ENCODE data around the gene P2RY13. TPM values are rescaled to one million over a fixed set of nuclear protein-coding genes. Genes with fewer than 3 reads are reported as not detected.

P2RY13 gene
- total and polyA plus RNA-seq, 2 donors (not counting 1 experiment from before 2014, with no cell fraction given): 0.92 to 1.0 TPM

- Histone ChIP-seq H3K4me1 (ENCODE audit: control insufficient read depth in 2 of 2, insufficient read depth in 2 of 2, low read length in 2 of 2) (no peaks in the 10 kb centered on the region), H3K4me3 (ENCODE audit: control extremely low read depth in 1 of 5, extremely low read depth in 1 of 5, insufficient read depth in 1 of 5, low read depth in 2 of 5, low read length in 4 of 5) (no peak overlapping the region), H3K27me3 (replicated peaks in 1 of 4; ENCODE audit: control extremely low read depth in 1 of 4, control insufficient read depth in 3 of 4, insufficient read depth in 4 of 4, low read length in 3 of 4) (no peaks in the 10 kb centered on the region), H3K79me2 (ENCODE audit: control insufficient read depth, insufficient read depth, low read length) (no peaks in the 10 kb centered on the region), H3K9ac (ENCODE audit: low read length) (no peak overlapping the region), H2AFZ (ENCODE audit: insufficient read depth, low read depth, low read length, poor library complexity, severe bottlenecking) (no peak overlapping the region), H3K9me3 (ENCODE audit: control extremely low read depth in 1 of 3, control insufficient read depth in 2 of 3, insufficient read depth in 1 of 3, low read length in 2 of 3) (no peaks in the 10 kb centered on the region), H3K4me2 (replicated peaks; ENCODE audit: low read depth, low read length, poor library complexity, severe bottlenecking) (no peak overlapping the region), H3K27ac (ENCODE audit: low read length in 2 of 2) (no peak overlapping the region), H3K36me3 (replicated peaks in 1 of 2; ENCODE audit: control extremely low read depth in 1 of 2, control insufficient read depth in 1 of 2, extremely low read depth in 1 of 2, insufficient read depth in 2 of 2, low read length in 1 of 2) (no peaks in the 10 kb centered on the region), H4K20me1 (ENCODE audit: control insufficient read depth, insufficient read depth, low read length, poor library complexity, severe bottlenecking) (no peaks in the 10 kb centered on the region)
- ChIA-PET CTCF (interaction anchor here (1.0 kb wide), 1 partner anchor 11 kb away, joined by 3 read pairs; no protein-coding TSS in a partner anchor), POLR2A (no interaction called here)
- Mint-ChIP-seq H3K27me3 (no peaks in the 10 kb centered on the region), H3K9me3 (ENCODE audit: insufficient read depth) (no peaks in the 10 kb centered on the region), H3K4me1 (no peaks in the 10 kb centered on the region), H3K4me3 (no peak overlapping the region), H3K27ac (no peak overlapping the region)
- WGBS (ENCODE audit: insufficient coverage): no CpG with 5 or more reads among the region's 2 CpGs
- DNase-seq (no peak), ATAC-seq (ENCODE audit: low read depth) (no peak)
- TF ChIP-seq CTCF (IDR thresholded peaks at IDR 0.05) (no peak), EZH2 (IDR thresholded peaks at IDR 0.05; ENCODE audit: borderline replicate concordance, insufficient read depth, low read depth, low read length, poor library complexity, severe bottlenecking) (no peak)
- intact Hi-C loops (cut with micrococcal nuclease): no loop called here
These were observed 13.5 kb downstream of the P2RY13 start for GRCh38 chr3:151315846-151316245.

- Histone ChIP-seq H3K79me2 (ENCODE audit: control insufficient read depth, insufficient read depth, low read length) (no peaks in the 10 kb centered on the region), H3K4me2 (replicated peaks; ENCODE audit: low read depth, low read length, poor library complexity, severe bottlenecking) (no peak overlapping the region), H3K4me1 (ENCODE audit: control insufficient read depth in 2 of 2, insufficient read depth in 2 of 2, low read length in 2 of 2) (no peaks in the 10 kb centered on the region), H3K36me3 (replicated peaks in 1 of 2; ENCODE audit: control extremely low read depth in 1 of 2, control insufficient read depth in 1 of 2, extremely low read depth in 1 of 2, insufficient read depth in 2 of 2, low read length in 1 of 2) (no peaks in the 10 kb centered on the region), H3K9ac (ENCODE audit: low read length) (no peak overlapping the region), H3K9me3 (ENCODE audit: control extremely low read depth in 1 of 3, control insufficient read depth in 2 of 3, insufficient read depth in 1 of 3, low read length in 2 of 3) (no peaks in the 10 kb centered on the region), H3K4me3 (ENCODE audit: control extremely low read depth in 1 of 5, extremely low read depth in 1 of 5, insufficient read depth in 1 of 5, low read depth in 2 of 5, low read length in 4 of 5) (no peak overlapping the region), H3K27ac (ENCODE audit: low read length in 2 of 2) (no peak overlapping the region), H2AFZ (ENCODE audit: insufficient read depth, low read depth, low read length, poor library complexity, severe bottlenecking) (no peak overlapping the region), H3K27me3 (replicated peaks in 1 of 4; ENCODE audit: control extremely low read depth in 1 of 4, control insufficient read depth in 3 of 4, insufficient read depth in 4 of 4, low read length in 3 of 4) (no peaks in the 10 kb centered on the region), H4K20me1 (ENCODE audit: control insufficient read depth, insufficient read depth, low read length, poor library complexity, severe bottlenecking) (no peaks in the 10 kb centered on the region)
- no peaks in the 10 kb centered on the region for H3K27me3 Mint-ChIP-seq
- TF ChIP-seq EZH2 (IDR thresholded peaks at IDR 0.05; ENCODE audit: borderline replicate concordance, insufficient read depth, low read depth, low read length, poor library complexity, severe bottlenecking) (no peak), CTCF (IDR thresholded peaks at IDR 0.05) (no peak)
- H3K27ac Mint-ChIP-seq: no peak overlapping the region
- CTCF ChIA-PET: no interaction called here
- WGBS (ENCODE audit: insufficient coverage): no CpG with 5 or more reads among the region's 2 CpGs
- no peak overlapping the region for H3K4me3 Mint-ChIP-seq
- no peak for ATAC-seq (ENCODE audit: low read depth)
- H3K4me1 Mint-ChIP-seq: no peaks in the 10 kb centered on the region
- no peak for DNase-seq
- intact Hi-C loops (cut with micrococcal nuclease): no loop called here
- POLR2A ChIA-PET: no interaction called here
- H3K9me3 Mint-ChIP-seq (ENCODE audit: insufficient read depth): no peaks in the 10 kb centered on the region
These were observed 14.2 kb downstream of the P2RY13 start for GRCh38 chr3:151315136-151315535.

Data from B cell (primary cell).